IPS DF 6.9 (cell line): ENCODE results near the gene PRKG2.

ENCODE experiments used
- DNase-seq: peaks from one replicate; pipeline ENCODE4 v3.0.0-alpha.2; 2013; ENCODE audit warnings: low read depth, low spot score
- H3K27ac ChIP-seq: one replicate; pipeline ENCODE4 v1.5.1; 2013; ENCODE audit warnings: low read length, control low read depth
- H3K27me3 ChIP-seq: 2 replicates; pipeline ENCODE4 v1.6.1; 2013; ENCODE audit warnings: mild to moderate bottlenecking, low read length; ENCODE audit not compliant: control insufficient read depth, insufficient read depth
- H3K36me3 ChIP-seq: 2 replicates; pipeline ENCODE4 v1.6.1; 2013; ENCODE audit warnings: low read length; ENCODE audit not compliant: control insufficient read depth, insufficient read depth
- H3K4me1 ChIP-seq: 2 replicates; pipeline ENCODE4 v1.6.1; 2013; ENCODE audit warnings: low read length; ENCODE audit not compliant: control insufficient read depth, insufficient read depth
- H3K4me3 ChIP-seq: 2 replicates; pipeline ENCODE4 v1.5.1; 2013; ENCODE audit warnings: mild to moderate bottlenecking, low read length
- H3K9me3 ChIP-seq: 2 replicates; pipeline ENCODE4 v1.6.1; 2013; ENCODE audit warnings: low read length, inconsistent platforms; ENCODE audit not compliant: control insufficient read depth, insufficient read depth
- WGBS: extraction: QIAGEN DNeasy Blood & Tissue Kit; methylation state at CpG from one replicate; pipeline ENCODE4 v1.1.7; 2013; ENCODE audit warnings: mixed read lengths, missing lambda C conversion rate; ENCODE audit not compliant: insufficient read length, insufficient coverage; 5-methylcytosine and 5-hydroxymethylcytosine counted together

PRKG2 gene

GRCh38 chr4:81136161-81136905 is 78.7 kb downstream of the PRKG2 start:
- Histone ChIP-seq H3K27me3 (no peaks in the 10 kb centered on the region), H3K9me3 (no peaks in the 10 kb centered on the region), H3K27ac (no peak overlapping the region), H3K4me1 (no peaks in the 10 kb centered on the region), H3K36me3 (no peaks in the 10 kb centered on the region), H3K4me3 (no peak overlapping the region)
- no peak for DNase-seq
- 100% methylated on average over 2 of the region's 8 CpGs for WGBS

DNA sequence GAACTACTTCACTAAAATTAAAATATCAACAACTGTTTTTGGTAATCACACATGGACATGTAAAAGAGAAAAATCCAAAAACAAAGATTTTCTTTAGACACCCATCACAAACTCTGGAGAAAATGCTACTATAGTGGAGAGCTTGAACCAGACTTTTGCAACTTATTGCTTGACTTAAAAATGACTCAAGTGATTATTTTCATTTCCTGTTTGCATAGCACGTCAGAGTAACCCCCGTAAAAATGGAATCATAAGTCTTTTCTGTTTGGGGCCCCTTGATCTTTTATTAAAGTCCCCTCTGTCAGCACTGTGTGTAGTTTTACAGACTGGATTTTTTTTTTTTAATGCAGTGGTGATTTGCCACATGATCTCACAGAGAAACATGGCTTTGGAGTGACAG is 79.5 kb downstream of the PRKG2 start:
- WGBS = no CpG with 5 or more reads among the region's 2 CpGs
- DNase-seq = no peak
- Histone ChIP-seq H3K4me1 (no peaks in the 10 kb centered on the region), H3K9me3 (no peaks in the 10 kb centered on the region), H3K27me3 (no peaks in the 10 kb centered on the region), H3K36me3 (no peaks in the 10 kb centered on the region), H3K4me3 (no peak overlapping the region), H3K27ac (no peak overlapping the region)

DNA sequence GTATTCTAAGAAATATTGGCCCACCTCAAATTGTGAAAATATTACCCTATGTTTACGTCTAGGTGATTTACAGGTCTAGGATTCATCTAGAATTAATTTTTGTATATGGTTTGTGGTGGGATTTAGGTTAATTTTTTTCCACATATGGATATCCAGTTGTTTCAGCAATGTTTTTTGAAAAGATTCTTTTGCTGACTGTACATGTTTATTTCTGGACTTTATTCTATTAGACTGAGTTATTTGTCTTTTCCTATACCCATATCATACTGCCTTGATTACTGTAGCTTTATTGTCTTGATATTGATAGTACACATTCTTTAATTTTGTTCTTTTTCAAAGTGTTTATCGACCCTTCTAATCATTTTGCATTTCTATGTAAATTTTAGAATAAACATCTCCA is 83.5 kb downstream of the PRKG2 start:
- Histone ChIP-seq H3K4me1 (no peaks in the 10 kb centered on the region), H3K27me3 (no peaks in the 10 kb centered on the region), H3K9me3 (no peaks in the 10 kb centered on the region), H3K27ac (no peak overlapping the region), H3K36me3 (no peaks in the 10 kb centered on the region), H3K4me3 (no peak overlapping the region)
- no CpG with 5 or more reads among the region's 2 CpGs for WGBS
- no peak for DNase-seq

GRCh38 chr4:81131066-81131465 is 84.0 kb downstream of the PRKG2 start:
- no peaks in the 10 kb centered on the region for H3K9me3 ChIP-seq
- WGBS = no CpG with 5 or more reads among the region's 4 CpGs
- H3K36me3 ChIP-seq = no peaks in the 10 kb centered on the region
- H3K4me1 ChIP-seq = no peaks in the 10 kb centered on the region
- H3K27ac ChIP-seq = no peak overlapping the region
- no peaks in the 10 kb centered on the region for H3K27me3 ChIP-seq
- DNase-seq = no peak
- no peak overlapping the region for H3K4me3 ChIP-seq

- Histone ChIP-seq H3K9me3 (no peaks in the 10 kb centered on the region), H3K27me3 (no peaks in the 10 kb centered on the region), H3K27ac (no peak overlapping the region), H3K4me1 (no peaks in the 10 kb centered on the region), H3K4me3 (no peak overlapping the region), H3K36me3 (no peaks in the 10 kb centered on the region)
- DNase-seq = no peak
- WGBS = no CpG with 5 or more reads among the region's 7 CpGs
Observed at GRCh38 chr4:81130569-81130968, 84.5 kb downstream of the PRKG2 start.

GRCh38 chr4:81120055-81120454 is 95.0 kb downstream of the PRKG2 start:
- Histone ChIP-seq H3K27ac (no peak overlapping the region), H3K36me3 (no peaks in the 10 kb centered on the region)

GRCh38 chr4:81118086-81118485 is 96.9 kb downstream of the PRKG2 start:
- H3K27ac ChIP-seq = no peak overlapping the region
- WGBS = no CpG with 5 or more reads among the region's 7 CpGs
- no peaks in the 10 kb centered on the region for H3K4me1 ChIP-seq
- no peaks in the 10 kb centered on the region for H3K9me3 ChIP-seq
- DNase-seq = no peak
- no peaks in the 10 kb centered on the region for H3K36me3 ChIP-seq
- H3K27me3 ChIP-seq = no peaks in the 10 kb centered on the region
- H3K4me3 ChIP-seq = no peak overlapping the region

More at GRCh38 chr4:81120055-81120454, 95.0 kb downstream of the PRKG2 start:
- H3K4me1 ChIP-seq = no peaks in the 10 kb centered on the region
- DNase-seq = no peak
- no CpG with 5 or more reads among the region's 5 CpGs for WGBS
- H3K4me3 ChIP-seq = no peak overlapping the region
- H3K27me3 ChIP-seq = no peaks in the 10 kb centered on the region
- no peaks in the 10 kb centered on the region for H3K9me3 ChIP-seq

DNA sequence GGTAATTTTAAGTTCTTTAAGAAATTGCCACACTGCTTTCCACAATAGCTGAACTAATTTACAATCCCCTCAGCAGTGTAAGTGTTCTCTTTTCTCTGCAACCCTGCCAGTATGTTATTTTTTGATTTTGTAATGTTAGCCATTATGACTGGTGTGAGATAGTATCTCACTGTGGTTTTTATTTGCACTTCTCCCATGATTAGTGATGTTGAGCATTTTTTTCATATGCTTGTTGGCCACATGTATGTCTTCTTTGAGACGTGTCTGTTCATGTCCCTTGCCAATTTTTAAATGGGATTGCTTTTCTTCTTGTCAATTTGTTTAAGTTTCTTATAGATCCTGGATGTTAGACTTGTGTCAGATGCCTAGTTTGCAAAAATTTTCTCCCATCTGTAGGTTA is 98.5 kb downstream of the PRKG2 start:
- Histone ChIP-seq H3K27me3 (no peaks in the 10 kb centered on the region), H3K27ac (no peak overlapping the region), H3K36me3 (no peaks in the 10 kb centered on the region), H3K9me3 (no peaks in the 10 kb centered on the region), H3K4me1 (no peaks in the 10 kb centered on the region), H3K4me3 (no peak overlapping the region)
- DNase-seq = no peak
- WGBS = no CpG with 5 or more reads among the region's 1 CpG

GRCh38 chr4:81113024-81113423 is 102.0 kb downstream of the PRKG2 start:
- Histone ChIP-seq H3K4me1 (no peaks in the 10 kb centered on the region), H3K9me3 (no peaks in the 10 kb centered on the region), H3K27ac (no peak overlapping the region), H3K36me3 (no peaks in the 10 kb centered on the region), H3K4me3 (no peak overlapping the region), H3K27me3 (no peaks in the 10 kb centered on the region)
- DNase-seq = no peak
- WGBS = no CpG with 5 or more reads among the region's 5 CpGs

DNA sequence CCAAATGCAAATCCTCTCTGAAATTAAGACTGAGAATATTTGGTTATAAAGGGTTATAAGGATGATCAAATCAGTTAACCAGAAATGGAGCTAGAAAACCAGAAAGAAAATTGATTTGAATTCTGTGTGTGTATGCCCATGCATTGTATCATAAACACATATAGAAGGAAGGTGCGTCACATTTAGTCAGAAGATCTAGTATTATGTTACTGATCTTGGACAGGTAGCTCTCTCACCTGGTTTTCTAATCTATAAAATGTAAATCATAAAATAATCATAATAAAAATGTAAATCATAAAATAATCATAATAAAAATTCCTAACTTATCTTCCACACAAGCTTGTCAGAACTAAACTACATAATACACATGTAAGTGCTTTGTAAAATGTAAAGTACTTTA is 105.7 kb downstream of the PRKG2 start:
- DNase-seq = no peak
- no peaks in the 10 kb centered on the region for H3K9me3 ChIP-seq
- no peaks in the 10 kb centered on the region for H3K27me3 ChIP-seq
- no CpG with 5 or more reads among the region's 1 CpG for WGBS
- no peaks in the 10 kb centered on the region for H3K4me1 ChIP-seq
- no peak overlapping the region for H3K27ac ChIP-seq
- H3K4me3 ChIP-seq = no peak overlapping the region
- no peaks in the 10 kb centered on the region for H3K36me3 ChIP-seq

GRCh38 chr4:81106150-81106549 is 108.9 kb downstream of the PRKG2 start:
- DNase-seq = no peak
- H3K36me3 ChIP-seq = no peaks in the 10 kb centered on the region
- no CpG with 5 or more reads among the region's 4 CpGs for WGBS
- H3K4me3 ChIP-seq = no peak overlapping the region
- H3K9me3 ChIP-seq = no peaks in the 10 kb centered on the region
- no peaks in the 10 kb centered on the region for H3K4me1 ChIP-seq
- H3K27me3 ChIP-seq = no peaks in the 10 kb centered on the region
- no peak overlapping the region for H3K27ac ChIP-seq
